Measurements from ENCODE around the gene ATG7.

ATG7 gene

DNA sequence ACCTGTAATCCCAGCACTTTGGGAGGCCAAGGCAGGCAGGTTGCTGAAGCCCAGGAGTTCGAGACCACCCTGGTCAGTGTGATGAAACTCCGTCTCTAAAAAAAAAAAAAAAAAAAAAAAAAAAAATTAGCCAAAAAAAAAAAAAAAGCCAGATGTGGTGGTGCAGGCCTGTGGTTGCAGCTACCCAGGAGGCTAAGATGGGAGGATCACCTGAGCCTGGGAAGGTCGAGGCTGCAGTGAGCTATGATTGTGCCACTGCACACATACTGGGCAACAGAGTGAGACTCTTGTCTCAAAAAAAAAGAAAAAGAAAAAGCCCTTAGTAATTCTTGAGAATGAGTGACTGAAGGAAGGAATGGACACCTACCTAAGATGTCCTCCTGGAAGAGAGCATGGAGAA, 266.4 kb downstream of the ATG7 start:
- TF ChIP-seq POLR2A (IDR thresholded peaks at IDR 0.05; ENCODE audit: extremely low read depth, insufficient read length) (no peak), MYC (IDR thresholded peaks at IDR 0.05; ENCODE audit: low read depth, low read length) (no peak)
- TF ChIP-seq, protein P1, sequence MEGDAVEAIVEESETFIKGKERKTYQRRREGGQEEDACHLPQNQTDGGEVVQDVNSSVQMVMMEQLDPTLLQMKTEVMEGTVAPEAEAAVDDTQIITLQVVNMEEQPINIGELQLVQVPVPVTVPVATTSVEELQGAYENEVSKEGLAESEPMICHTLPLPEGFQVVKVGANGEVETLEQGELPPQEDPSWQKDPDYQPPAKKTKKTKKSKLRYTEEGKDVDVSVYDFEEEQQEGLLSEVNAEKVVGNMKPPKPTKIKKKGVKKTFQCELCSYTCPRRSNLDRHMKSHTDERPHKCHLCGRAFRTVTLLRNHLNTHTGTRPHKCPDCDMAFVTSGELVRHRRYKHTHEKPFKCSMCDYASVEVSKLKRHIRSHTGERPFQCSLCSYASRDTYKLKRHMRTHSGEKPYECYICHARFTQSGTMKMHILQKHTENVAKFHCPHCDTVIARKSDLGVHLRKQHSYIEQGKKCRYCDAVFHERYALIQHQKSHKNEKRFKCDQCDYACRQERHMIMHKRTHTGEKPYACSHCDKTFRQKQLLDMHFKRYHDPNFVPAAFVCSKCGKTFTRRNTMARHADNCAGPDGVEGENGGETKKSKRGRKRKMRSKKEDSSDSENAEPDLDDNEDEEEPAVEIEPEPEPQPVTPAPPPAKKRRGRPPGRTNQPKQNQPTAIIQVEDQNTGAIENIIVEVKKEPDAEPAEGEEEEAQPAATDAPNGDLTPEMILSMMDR (IDR thresholded peaks at IDR 0.05; ENCODE audit: low read depth, low read length), result no peak
- TF ChIP-seq, protein P2, sequence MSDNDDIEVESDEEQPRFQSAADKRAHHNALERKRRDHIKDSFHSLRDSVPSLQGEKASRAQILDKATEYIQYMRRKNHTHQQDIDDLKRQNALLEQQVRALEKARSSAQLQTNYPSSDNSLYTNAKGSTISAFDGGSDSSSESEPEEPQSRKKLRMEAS (IDR thresholded peaks at IDR 0.05; ENCODE audit: low read depth, low read length), result no peak
- no peak overlapping the region for H3K4me3 ChIP-seq (ENCODE audit: low read depth, low read length)
- DNase-seq (ENCODE audit: low read depth), result no peak

DNA sequence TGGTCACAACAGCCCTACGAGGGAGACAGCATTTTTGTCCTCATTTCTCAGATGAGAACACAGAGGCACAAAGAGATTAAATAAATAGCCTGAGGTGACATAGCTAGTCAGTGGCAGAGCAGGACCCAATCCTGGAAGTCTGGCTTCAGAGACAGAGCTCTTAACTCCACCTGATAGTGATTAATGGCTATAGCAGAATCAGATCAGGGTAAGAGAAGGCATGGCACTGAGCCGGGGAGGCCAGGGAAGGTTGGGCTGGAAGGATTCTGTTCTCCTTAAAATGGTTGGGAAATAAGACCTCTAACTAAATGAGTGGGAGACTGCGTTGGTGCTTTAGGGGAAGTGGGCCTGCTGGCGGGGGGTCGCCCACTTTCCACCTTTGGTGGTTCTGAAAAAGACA, 267.0 kb downstream of the ATG7 start:
- H3K4me3 ChIP-seq (ENCODE audit: low read depth, low read length), result no peak overlapping the region
- TF ChIP-seq, protein P1 (IDR thresholded peaks at IDR 0.05; ENCODE audit: low read depth, low read length), result no peak
- TF ChIP-seq, protein P2 (IDR thresholded peaks at IDR 0.05; ENCODE audit: low read depth, low read length), result no peak
- no peak for TF ChIP-seq POLR2A (IDR thresholded peaks at IDR 0.05; ENCODE audit: extremely low read depth, insufficient read length)
- TF ChIP-seq MYC (IDR thresholded peaks at IDR 0.05; ENCODE audit: low read depth, low read length), result no peak
- no peak for DNase-seq (ENCODE audit: low read depth)

DNA sequence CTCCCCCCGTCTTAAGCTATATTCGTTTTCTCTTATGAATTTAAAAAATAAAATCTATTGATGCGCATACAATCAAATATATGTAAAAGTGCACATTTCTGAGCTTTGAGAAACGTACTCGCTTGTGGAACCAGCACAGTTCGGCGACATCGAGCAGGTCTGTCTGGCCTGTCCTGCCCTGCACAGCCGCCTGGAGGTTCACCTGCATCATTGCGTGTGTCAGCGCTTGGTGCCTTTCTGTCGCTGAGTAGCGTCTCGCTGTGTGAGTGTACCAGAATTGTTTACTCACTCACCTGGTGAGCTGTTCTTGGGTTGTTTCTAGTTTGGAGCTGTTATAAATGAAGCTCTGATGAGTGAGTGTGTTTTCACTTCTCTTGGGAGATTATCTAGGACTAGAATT, 267.5 kb downstream of the ATG7 start:
- DNase-seq (ENCODE audit: low read depth), result no peak
- H3K4me3 ChIP-seq (ENCODE audit: low read depth, low read length), result no peak overlapping the region
- no peak for TF ChIP-seq MYC (IDR thresholded peaks at IDR 0.05; ENCODE audit: low read depth, low read length)
- TF ChIP-seq, protein P1 (IDR thresholded peaks at IDR 0.05; ENCODE audit: low read depth, low read length), result no peak
- TF ChIP-seq, protein P2 (IDR thresholded peaks at IDR 0.05; ENCODE audit: low read depth, low read length), result no peak
- TF ChIP-seq POLR2A (IDR thresholded peaks at IDR 0.05; ENCODE audit: extremely low read depth, insufficient read length), result no peak

DNA sequence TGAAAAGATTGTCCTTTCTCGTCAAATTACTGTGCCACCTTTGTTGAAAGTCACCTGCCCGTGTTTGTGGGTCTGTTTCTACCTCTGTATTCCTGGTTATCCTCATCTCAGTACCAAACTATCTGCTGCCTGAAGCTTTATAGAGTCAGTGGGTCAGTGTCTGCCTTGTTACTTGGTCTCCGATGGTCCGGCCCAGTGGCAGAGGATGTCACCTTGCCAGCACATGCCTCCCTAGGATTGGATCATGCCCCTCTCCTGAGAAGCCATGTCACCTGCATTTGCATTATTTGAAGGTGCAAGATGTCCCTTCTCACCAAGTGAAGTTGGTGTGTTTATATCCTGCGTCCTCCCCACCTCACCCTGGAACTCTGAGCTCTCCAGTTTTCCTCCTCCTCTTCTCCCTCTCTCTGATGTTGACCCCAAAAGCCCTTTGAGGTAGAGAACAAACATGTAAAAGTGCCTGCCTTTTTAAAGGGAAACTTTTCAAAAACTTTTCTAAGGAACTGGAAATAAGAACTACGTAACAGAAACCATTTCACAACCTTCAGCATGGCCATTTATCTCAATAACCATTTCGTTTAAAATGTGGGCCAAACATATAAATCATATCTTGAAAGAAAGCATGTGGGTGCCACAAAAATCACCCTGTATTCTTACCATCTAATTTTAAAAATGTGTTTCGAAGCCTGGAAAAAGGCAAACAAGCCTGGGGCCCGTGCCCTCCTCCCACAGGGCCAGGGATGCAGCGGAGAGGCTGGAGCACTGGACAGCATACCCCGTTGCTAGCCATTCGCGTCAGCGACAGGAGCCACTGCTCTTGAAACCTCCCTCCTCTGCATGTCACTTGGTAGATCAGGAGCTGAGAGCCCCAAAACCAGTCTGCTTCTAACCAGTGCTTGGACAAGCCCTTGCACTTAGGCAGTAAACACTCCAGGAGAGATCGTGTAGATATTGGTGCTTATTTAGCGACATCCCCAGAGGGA, 269.4 kb downstream of the ATG7 start:
- no peak overlapping the region for H3K4me3 ChIP-seq (ENCODE audit: low read depth, low read length)
- no peak for DNase-seq (ENCODE audit: low read depth)
- TF ChIP-seq, protein P1 (IDR thresholded peaks at IDR 0.05; ENCODE audit: low read depth, low read length), result no peak
- TF ChIP-seq POLR2A (IDR thresholded peaks at IDR 0.05; ENCODE audit: extremely low read depth, insufficient read length), result no peak
- TF ChIP-seq, protein P2 (IDR thresholded peaks at IDR 0.05; ENCODE audit: low read depth, low read length), result no peak
- TF ChIP-seq MYC (IDR thresholded peaks at IDR 0.05; ENCODE audit: low read depth, low read length), result no peak

DNA sequence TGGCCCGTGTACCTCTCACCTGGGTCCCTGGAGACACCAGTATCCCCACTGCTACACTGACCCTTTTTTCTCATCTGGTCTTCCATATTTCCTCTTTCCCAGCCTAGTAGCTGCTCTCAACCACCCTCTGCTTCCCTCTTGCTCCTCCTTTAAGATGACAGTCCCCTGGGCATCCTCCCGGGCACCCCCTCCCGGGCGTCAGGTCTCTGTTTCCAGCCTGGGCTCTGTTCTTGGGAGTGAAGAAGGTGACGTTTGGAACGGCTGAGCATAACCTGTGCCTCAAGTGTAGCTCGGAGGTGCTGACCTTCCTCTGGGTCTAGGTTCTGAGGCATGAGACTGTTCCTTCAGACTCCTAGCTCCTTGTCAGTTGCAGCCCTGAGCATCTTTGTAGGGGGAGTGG, 270.4 kb downstream of the ATG7 start:
- no peak overlapping the region for H3K4me3 ChIP-seq (ENCODE audit: low read depth, low read length)
- DNase-seq (ENCODE audit: low read depth), result no peak
- TF ChIP-seq, protein P1 (IDR thresholded peaks at IDR 0.05; ENCODE audit: low read depth, low read length), result no peak
- TF ChIP-seq POLR2A (IDR thresholded peaks at IDR 0.05; ENCODE audit: extremely low read depth, insufficient read length), result no peak
- TF ChIP-seq MYC (IDR thresholded peaks at IDR 0.05; ENCODE audit: low read depth, low read length), result no peak
- TF ChIP-seq, protein P2 (IDR thresholded peaks at IDR 0.05; ENCODE audit: low read depth, low read length), result no peak

All from NB4 (cell line).